Measurements from ENCODE around the gene CHST8.

Gene CHST8

GRCh38 chr19:33686262-33686661 lies 64.5 kb downstream of the CHST8 start:
- H4K12ac ChIP-seq (ENCODE audit: low read depth, low read length) = no peak overlapping the region
- H3K27me3 ChIP-seq (ENCODE audit: insufficient read depth, low read length) = no peaks in the 10 kb centered on the region
- H3K4me3 ChIP-seq (ENCODE audit: low read depth, low read length) = no peak overlapping the region
- peaks cover 3 to 4% of the 10 kb centered on the region in 2 experiments for H3K4me1 ChIP-seq (ENCODE audit: control insufficient read depth in 1 of 2, insufficient read depth in 2 of 2, low read length in 2 of 2)
- no peak overlapping the region for H3K4me2 ChIP-seq (ENCODE audit: low read length)
- H2BK12ac ChIP-seq (ENCODE audit: low read length) = no peak overlapping the region
- H3K79me2 ChIP-seq (ENCODE audit: control insufficient read depth, insufficient read depth, low read length, poor library complexity) = no peaks in the 10 kb centered on the region
- H3K36me3 ChIP-seq (ENCODE audit: control insufficient read depth in 1 of 2, insufficient read depth in 2 of 2, low read length in 2 of 2) = no peaks in the 10 kb centered on the region
- H4K91ac ChIP-seq (ENCODE audit: low read depth, low read length) = no peak overlapping the region
- no peak overlapping the region for H3K23ac ChIP-seq (ENCODE audit: low read length)
- no peak overlapping the region for H3K18ac ChIP-seq (ENCODE audit: low read length)
- H2BK120ac ChIP-seq (ENCODE audit: insufficient read depth, low read length, poor library complexity) = no peak overlapping the region
- no CpG with 5 or more reads among the region's 8 CpGs for WGBS (ENCODE audit: extremely low coverage, insufficient coverage, insufficient read length)
- no peak for DNase-seq
- H3K14ac ChIP-seq (ENCODE audit: low read length) = no peak overlapping the region
- no peak overlapping the region for H3K27ac ChIP-seq (ENCODE audit: low read depth, low read length)
- no peak overlapping the region for H3K4ac ChIP-seq (ENCODE audit: low read depth, low read length)
- H3K9me3 ChIP-seq (ENCODE audit: insufficient read depth, low read depth, low read length) = no peaks in the 10 kb centered on the region
- H4K8ac ChIP-seq (ENCODE audit: low read depth, low read length) = no peak overlapping the region
- H2BK5ac ChIP-seq (ENCODE audit: low read depth, low read length, poor library complexity) = no peak overlapping the region
- H2AK5ac ChIP-seq (ENCODE audit: low read length) = no peak overlapping the region
- no peak overlapping the region for H2AFZ ChIP-seq (ENCODE audit: insufficient read depth, low read length, poor library complexity)
- H3K79me1 ChIP-seq (ENCODE audit: low read length) = no peaks in the 10 kb centered on the region
- no peak overlapping the region for H3K9ac ChIP-seq (ENCODE audit: low read length)

GRCh38 chr19:33686687-33687480 lies 65.1 kb downstream of the CHST8 start:
- no CpG with 5 or more reads among the region's 24 CpGs for WGBS (ENCODE audit: extremely low coverage, insufficient coverage, insufficient read length)

GRCh38 chr19:33687481-33688170 lies 65.9 kb downstream of the CHST8 start:
- Histone ChIP-seq H3K4me2 (ENCODE audit: low read length) (no peak overlapping the region), H3K9me3 (ENCODE audit: insufficient read depth, low read depth, low read length) (no peaks in the 10 kb centered on the region), H4K8ac (ENCODE audit: low read depth, low read length) (no peak overlapping the region), H3K79me2 (ENCODE audit: control insufficient read depth, insufficient read depth, low read length, poor library complexity) (no peaks in the 10 kb centered on the region), H2AK5ac (ENCODE audit: low read length) (no peak overlapping the region), H3K36me3 (ENCODE audit: control insufficient read depth in 1 of 2, insufficient read depth in 2 of 2, low read length in 2 of 2) (no peaks in the 10 kb centered on the region), H3K27ac (ENCODE audit: low read depth, low read length) (no peak overlapping the region), H3K23ac (ENCODE audit: low read length) (no peak overlapping the region), H2BK120ac (ENCODE audit: insufficient read depth, low read length, poor library complexity) (no peak overlapping the region), H3K18ac (ENCODE audit: low read length) (no peak overlapping the region), H3K9ac (ENCODE audit: low read length) (no peak overlapping the region), H3K4me1 (ENCODE audit: control insufficient read depth in 1 of 2, insufficient read depth in 2 of 2, low read length in 2 of 2) (peaks cover 3 to 4% of the 10 kb centered on the region in 2 experiments), H3K79me1 (ENCODE audit: low read length) (no peaks in the 10 kb centered on the region), H4K91ac (ENCODE audit: low read depth, low read length) (no peak overlapping the region), H2BK12ac (ENCODE audit: low read length) (no peak overlapping the region), H3K14ac (ENCODE audit: low read length) (no peak overlapping the region), H3K4me3 (ENCODE audit: low read depth, low read length) (no peak overlapping the region), H2AFZ (ENCODE audit: insufficient read depth, low read length, poor library complexity) (no peak overlapping the region), H3K27me3 (ENCODE audit: insufficient read depth, low read length) (no peaks in the 10 kb centered on the region), H2BK5ac (ENCODE audit: low read depth, low read length, poor library complexity) (no peak overlapping the region), H3K4ac (ENCODE audit: low read depth, low read length) (no peak overlapping the region), H4K12ac (ENCODE audit: low read depth, low read length) (no peak overlapping the region)
- no peak for DNase-seq
- no CpG with 5 or more reads among the region's 17 CpGs for WGBS (ENCODE audit: extremely low coverage, insufficient coverage, insufficient read length)

More at GRCh38 chr19:33686687-33687480, 65.1 kb downstream of the CHST8 start:
- Histone ChIP-seq H2AFZ (ENCODE audit: insufficient read depth, low read length, poor library complexity) (no peak overlapping the region), H3K79me2 (ENCODE audit: control insufficient read depth, insufficient read depth, low read length, poor library complexity) (no peaks in the 10 kb centered on the region), H3K23ac (ENCODE audit: low read length) (no peak overlapping the region), H3K4ac (ENCODE audit: low read depth, low read length) (no peak overlapping the region), H3K4me3 (ENCODE audit: low read depth, low read length) (no peak overlapping the region), H3K14ac (ENCODE audit: low read length) (no peak overlapping the region), H3K36me3 (ENCODE audit: control insufficient read depth in 1 of 2, insufficient read depth in 2 of 2, low read length in 2 of 2) (no peaks in the 10 kb centered on the region), H3K27ac (ENCODE audit: low read depth, low read length) (no peak overlapping the region), H3K4me2 (ENCODE audit: low read length) (no peak overlapping the region), H2BK5ac (ENCODE audit: low read depth, low read length, poor library complexity) (no peak overlapping the region), H4K12ac (ENCODE audit: low read depth, low read length) (no peak overlapping the region), H3K9ac (ENCODE audit: low read length) (no peak overlapping the region), H3K27me3 (ENCODE audit: insufficient read depth, low read length) (no peaks in the 10 kb centered on the region), H2BK12ac (ENCODE audit: low read length) (no peak overlapping the region), H2AK5ac (ENCODE audit: low read length) (no peak overlapping the region), H3K79me1 (ENCODE audit: low read length) (no peaks in the 10 kb centered on the region), H3K18ac (ENCODE audit: low read length) (no peak overlapping the region), H3K4me1 (ENCODE audit: control insufficient read depth in 1 of 2, insufficient read depth in 2 of 2, low read length in 2 of 2) (peaks cover 3 to 4% of the 10 kb centered on the region in 2 experiments), H4K91ac (ENCODE audit: low read depth, low read length) (no peak overlapping the region), H2BK120ac (ENCODE audit: insufficient read depth, low read length, poor library complexity) (no peak overlapping the region), H3K9me3 (ENCODE audit: insufficient read depth, low read depth, low read length) (no peaks in the 10 kb centered on the region), H4K8ac (ENCODE audit: low read depth, low read length) (no peak overlapping the region)
- no peak for DNase-seq

GRCh38 chr19:33688171-33688992 lies 66.6 kb downstream of the CHST8 start:
- Histone ChIP-seq H3K27me3 (ENCODE audit: insufficient read depth, low read length) (no peaks in the 10 kb centered on the region), H3K9me3 (ENCODE audit: insufficient read depth, low read depth, low read length) (no peaks in the 10 kb centered on the region), H3K14ac (ENCODE audit: low read length) (no peak overlapping the region), H4K8ac (ENCODE audit: low read depth, low read length) (no peak overlapping the region), H2BK120ac (ENCODE audit: insufficient read depth, low read length, poor library complexity) (no peak overlapping the region), H3K79me2 (ENCODE audit: control insufficient read depth, insufficient read depth, low read length, poor library complexity) (no peaks in the 10 kb centered on the region), H3K79me1 (ENCODE audit: low read length) (no peaks in the 10 kb centered on the region), H2AK5ac (ENCODE audit: low read length) (no peak overlapping the region), H3K9ac (ENCODE audit: low read length) (no peak overlapping the region), H2BK5ac (ENCODE audit: low read depth, low read length, poor library complexity) (no peak overlapping the region), H3K4me2 (ENCODE audit: low read length) (no peak overlapping the region), H2AFZ (ENCODE audit: insufficient read depth, low read length, poor library complexity) (no peak overlapping the region), H3K27ac (ENCODE audit: low read depth, low read length) (no peak overlapping the region), H2BK12ac (ENCODE audit: low read length) (no peak overlapping the region), H3K4me1 (ENCODE audit: control insufficient read depth in 1 of 2, insufficient read depth in 2 of 2, low read length in 2 of 2) (peaks cover 3 to 4% of the 10 kb centered on the region in 2 experiments), H3K23ac (ENCODE audit: low read length) (no peak overlapping the region), H4K91ac (ENCODE audit: low read depth, low read length) (no peak overlapping the region), H3K18ac (ENCODE audit: low read length) (no peak overlapping the region), H3K36me3 (ENCODE audit: control insufficient read depth in 1 of 2, insufficient read depth in 2 of 2, low read length in 2 of 2) (no peaks in the 10 kb centered on the region), H3K4me3 (ENCODE audit: low read depth, low read length) (no peak overlapping the region), H4K12ac (ENCODE audit: low read depth, low read length) (no peak overlapping the region), H3K4ac (ENCODE audit: low read depth, low read length) (no peak overlapping the region)
- no peak for DNase-seq
- WGBS (ENCODE audit: extremely low coverage, insufficient coverage, insufficient read length) = no CpG with 5 or more reads among the region's 12 CpGs

All from trophoblast cell (in vitro differentiated cells and primary cell).